ENCODE data around the gene USP5. TPM values are rescaled to one million over a fixed set of nuclear protein-coding genes. Genes with fewer than 3 reads are reported as not detected.

Gene USP5
- polyA plus RNA-seq, 1 of the 3 experiments (the other 2 are of a cell fraction) = 97.2 TPM

Other genes with a start within 250 kb of the USP5 start
- 85.5 and 90.5 TPM in 2 replicates for gene CHD4, start 244.8 kb upstream of the USP5 start, polyA plus RNA-seq (2012; rRNA removed)
- 0.03 and 0.05 TPM in 2 replicates for gene LPAR5, start 216.2 kb upstream of the USP5 start, polyA plus RNA-seq (2012; rRNA removed)
- gene ACRBP, start 204.7 kb upstream of the USP5 start, polyA plus RNA-seq (2012; rRNA removed) = 0.71 and 0.88 TPM in 2 replicates
- gene ING4, start 189.0 kb upstream of the USP5 start, polyA plus RNA-seq (2012; rRNA removed) = 96.5 and 163 TPM in 2 replicates
- 64.9 and 80.4 TPM in 2 replicates for gene ZNF384, start 162.8 kb upstream of the USP5 start, polyA plus RNA-seq (2012; rRNA removed)
- gene PIANP, start 151.3 kb upstream of the USP5 start, polyA plus RNA-seq (2012; rRNA removed) = 5.9 and 9.9 TPM in 2 replicates
- 191 and 231 TPM in 2 replicates for gene COPS7A, start 128.1 kb upstream of the USP5 start, polyA plus RNA-seq (2012; rRNA removed)
- 535 and 624 TPM in 2 replicates for gene MLF2, start 99.0 kb upstream of the USP5 start, polyA plus RNA-seq (2012; rRNA removed)
- gene PTMS, start 85.8 kb upstream of the USP5 start, polyA plus RNA-seq (2012; rRNA removed) = 391 and 661 TPM in 2 replicates
- 0.72 and 1.1 TPM in 2 replicates for gene LAG3, start 79.6 kb upstream of the USP5 start, polyA plus RNA-seq (2012; rRNA removed)
- gene CD4, start 62.6 kb upstream of the USP5 start, polyA plus RNA-seq (2012; rRNA removed) = 0.02 TPM in 1 of 2 replicates, not detected in the other
- gene GPR162, start 30.3 kb upstream of the USP5 start, polyA plus RNA-seq (2012; rRNA removed) = 16.4 and 18.6 TPM in 2 replicates
- gene P3H3, start 23.7 kb upstream of the USP5 start, polyA plus RNA-seq (2012; rRNA removed) = 49.5 and 74.6 TPM in 2 replicates
- 12.9 and 13.8 TPM in 2 replicates for gene GNB3, start 11.2 kb upstream of the USP5 start, polyA plus RNA-seq (2012; rRNA removed)
- 33.0 and 34.0 TPM in 2 replicates for gene CDCA3, start 864 bp upstream of the USP5 start, polyA plus RNA-seq (2012; rRNA removed)
- 1,175 and 1,316 TPM in 2 replicates for gene TPI1, start 15.4 kb downstream of the USP5 start, polyA plus RNA-seq (2012; rRNA removed)
- 16.9 and 19.6 TPM in 2 replicates for gene SPSB2, start 21.2 kb downstream of the USP5 start, polyA plus RNA-seq (2012; rRNA removed)
- 11.9 TPM in 2 replicates for gene LRRC23, start 52.7 kb downstream of the USP5 start, polyA plus RNA-seq (2012; rRNA removed)
- gene ENO2, start 62.4 kb downstream of the USP5 start, polyA plus RNA-seq (2012; rRNA removed) = 50.6 and 56.9 TPM in 2 replicates
- gene ATN1, start 75.8 kb downstream of the USP5 start, polyA plus RNA-seq (2012; rRNA removed) = 18.5 and 29.3 TPM in 2 replicates
- gene RNU7-1, start 91.7 kb downstream of the USP5 start, polyA plus RNA-seq (2012; rRNA removed) = not detected in 2 replicates
- gene C12orf57, start 91.9 kb downstream of the USP5 start, polyA plus RNA-seq (2012; rRNA removed) = 560 and 659 TPM in 2 replicates
- 0.12 and 0.18 TPM in 2 replicates for gene PTPN6, start 99.2 kb downstream of the USP5 start, polyA plus RNA-seq (2012; rRNA removed)
- gene PHB2, start 118.5 kb downstream of the USP5 start, polyA plus RNA-seq (2012; rRNA removed) = 386 and 447 TPM in 2 replicates
- gene EMG1, start 118.8 kb downstream of the USP5 start, polyA plus RNA-seq (2012; rRNA removed) = 77.4 and 82.8 TPM in 2 replicates
- 23.8 and 29.2 TPM in 2 replicates for gene LPCAT3, start 166.3 kb downstream of the USP5 start, polyA plus RNA-seq (2012; rRNA removed)
- 14.5 and 19.3 TPM in 2 replicates for gene C1S, start 208.6 kb downstream of the USP5 start, polyA plus RNA-seq (2012; rRNA removed)
- gene C1R, start 240.3 kb downstream of the USP5 start, polyA plus RNA-seq (2012; rRNA removed) = 18.7 and 20.1 TPM in 2 replicates